ENCODE data around the gene RARG. TPM values are rescaled to one million over a fixed set of nuclear protein-coding genes. Genes with fewer than 3 reads are reported as not detected.

Gene RARG
- polyA plus RNA-seq, 1 donor (not counting 4 experiments of a cell fraction or from before 2014, with no cell fraction given), result 26.4 TPM

DNA sequence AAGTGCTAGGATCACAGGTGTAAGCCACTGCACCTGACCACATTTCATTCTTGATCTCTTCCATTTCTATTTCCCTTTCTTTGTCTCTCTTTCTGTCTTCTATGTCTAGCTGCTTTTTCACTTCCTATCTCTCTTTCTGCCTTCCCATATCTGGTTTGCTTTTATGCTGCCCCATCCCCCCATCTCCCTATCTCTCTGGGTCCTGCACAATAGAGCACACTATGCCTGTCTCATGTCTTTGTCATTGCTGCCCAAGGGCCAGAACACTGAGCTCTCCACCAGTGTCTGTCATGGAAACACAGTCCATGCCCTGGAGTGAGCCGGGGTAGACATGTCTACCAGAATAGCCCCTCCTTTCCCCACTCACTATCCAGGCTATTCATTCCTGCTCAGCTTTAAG, 12.3 kb upstream of the RARG start:
- dilution Hi-C loops (cut with MboI; ENCODE audit: extremely low pct_ligation_motif_present, low sequenced_read_pairs), result no loop called here

DNA sequence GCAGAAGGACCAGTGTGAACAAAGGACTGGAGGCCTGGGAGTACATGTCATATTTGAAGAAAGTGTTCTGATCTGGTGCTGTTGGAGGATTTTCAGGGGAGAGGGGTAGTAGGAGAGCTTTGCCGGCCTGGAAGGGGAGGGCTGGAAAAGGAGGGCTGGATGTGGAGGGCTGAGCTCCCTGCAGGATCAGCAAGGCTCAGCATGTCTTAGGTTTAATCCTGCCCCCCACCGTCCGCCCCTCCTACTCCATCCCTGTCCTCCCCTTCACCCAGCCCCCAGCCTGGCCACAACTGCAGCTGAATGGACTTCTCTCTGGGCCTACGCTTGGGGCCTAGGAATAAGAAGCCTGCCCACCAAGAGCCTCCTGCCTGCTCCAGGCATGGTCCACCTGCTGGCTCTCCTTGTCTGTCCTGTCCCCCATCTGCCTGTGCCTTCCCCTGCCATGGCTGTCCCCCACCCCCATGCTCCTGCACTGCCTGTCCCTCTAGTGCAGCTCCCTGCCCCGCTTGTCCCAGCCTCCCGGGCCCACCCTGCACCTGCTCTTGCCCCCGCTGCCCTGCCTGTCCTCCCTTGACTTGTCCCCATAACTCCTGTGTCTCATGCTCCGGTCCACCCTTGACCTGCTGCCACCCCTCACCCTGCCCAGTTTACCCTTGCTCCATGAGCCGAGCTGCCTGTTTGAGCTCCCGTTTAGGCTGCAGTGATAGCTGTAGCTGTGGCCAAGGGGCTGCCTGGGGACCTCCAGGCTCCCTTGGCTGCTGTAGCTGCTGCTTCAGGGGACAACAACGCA, 9.8 kb upstream of the RARG start:
- Histone ChIP-seq H2AFZ (ENCODE audit: control insufficient read depth, low read length) (no peak overlapping the region), H3K4me3 (ENCODE audit: control insufficient read depth in 2 of 3, extremely low read depth in 1 of 3, insufficient read depth in 2 of 3, low read depth in 1 of 3, low read length in 3 of 3) (no peak overlapping the region), H4K20me1 (ENCODE audit: control insufficient read depth, extremely low read depth, insufficient read depth, low read length) (no peaks in the 10 kb centered on the region), H3K4me1 (ENCODE audit: control insufficient read depth, extremely low read depth, insufficient read depth, low read length) (peaks cover under 1% of the 10 kb centered on the region), H3K9ac (ENCODE audit: control insufficient read depth, extremely low read depth, insufficient read depth, low read length) (no peak overlapping the region), H3K4me2 (ENCODE audit: control insufficient read depth, extremely low read depth, insufficient read depth, low read depth, low read length) (no peak overlapping the region), H3K27me3 (ENCODE audit: control insufficient read depth, extremely low read depth, insufficient read depth, low read length) (peaks cover 10% of the 10 kb centered on the region), H3K9me3 (ENCODE audit: control insufficient read depth, low read depth, low read length) (no peaks in the 10 kb centered on the region), H3K36me3 (ENCODE audit: control insufficient read depth in 2 of 2, extremely low read depth in 1 of 2, insufficient read depth in 2 of 2, low read length in 2 of 2) (no peaks in the 10 kb centered on the region), H3K79me2 (ENCODE audit: control insufficient read depth, insufficient read depth, low read length) (no peaks in the 10 kb centered on the region), H3K9me1 (ENCODE audit: control insufficient read depth, extremely low read depth, insufficient read depth, low read length) (no peaks in the 10 kb centered on the region), H3K27ac (ENCODE audit: control insufficient read depth, insufficient read depth, low read length) (no peak overlapping the region)
- DNase-seq (ENCODE audit: low read depth, low spot score), result no peak
- dilution Hi-C loops (cut with MboI; ENCODE audit: extremely low pct_ligation_motif_present, low sequenced_read_pairs), result no loop called here
- no peak for FAIRE-seq
- no peak for TF ChIP-seq EZH2 (IDR thresholded peaks at IDR 0.05; ENCODE audit: low read length)
- TF ChIP-seq, protein P1, sequence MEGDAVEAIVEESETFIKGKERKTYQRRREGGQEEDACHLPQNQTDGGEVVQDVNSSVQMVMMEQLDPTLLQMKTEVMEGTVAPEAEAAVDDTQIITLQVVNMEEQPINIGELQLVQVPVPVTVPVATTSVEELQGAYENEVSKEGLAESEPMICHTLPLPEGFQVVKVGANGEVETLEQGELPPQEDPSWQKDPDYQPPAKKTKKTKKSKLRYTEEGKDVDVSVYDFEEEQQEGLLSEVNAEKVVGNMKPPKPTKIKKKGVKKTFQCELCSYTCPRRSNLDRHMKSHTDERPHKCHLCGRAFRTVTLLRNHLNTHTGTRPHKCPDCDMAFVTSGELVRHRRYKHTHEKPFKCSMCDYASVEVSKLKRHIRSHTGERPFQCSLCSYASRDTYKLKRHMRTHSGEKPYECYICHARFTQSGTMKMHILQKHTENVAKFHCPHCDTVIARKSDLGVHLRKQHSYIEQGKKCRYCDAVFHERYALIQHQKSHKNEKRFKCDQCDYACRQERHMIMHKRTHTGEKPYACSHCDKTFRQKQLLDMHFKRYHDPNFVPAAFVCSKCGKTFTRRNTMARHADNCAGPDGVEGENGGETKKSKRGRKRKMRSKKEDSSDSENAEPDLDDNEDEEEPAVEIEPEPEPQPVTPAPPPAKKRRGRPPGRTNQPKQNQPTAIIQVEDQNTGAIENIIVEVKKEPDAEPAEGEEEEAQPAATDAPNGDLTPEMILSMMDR (optimal IDR thresholded peaks at IDR 0.05 in 1 of 3, IDR thresholded peaks at IDR 0.05 in 1 of 3, conservative IDR thresholded peaks at IDR 0.05 in 1 of 3; ENCODE audit: extremely low read depth in 1 of 3, insufficient read depth in 2 of 3, low read length in 3 of 3), result no peak

More for the DNA sequence above, 12.3 kb upstream of the RARG start:
- Histone ChIP-seq H3K9ac (ENCODE audit: control insufficient read depth, extremely low read depth, insufficient read depth, low read length) (no peak overlapping the region), H4K20me1 (ENCODE audit: control insufficient read depth, extremely low read depth, insufficient read depth, low read length) (no peaks in the 10 kb centered on the region), H3K27me3 (ENCODE audit: control insufficient read depth, extremely low read depth, insufficient read depth, low read length) (peaks cover 10% of the 10 kb centered on the region), H3K27ac (ENCODE audit: control insufficient read depth, insufficient read depth, low read length) (no peak overlapping the region), H3K36me3 (ENCODE audit: control insufficient read depth in 2 of 2, extremely low read depth in 1 of 2, insufficient read depth in 2 of 2, low read length in 2 of 2) (no peaks in the 10 kb centered on the region), H3K4me3 (ENCODE audit: control insufficient read depth in 2 of 3, extremely low read depth in 1 of 3, insufficient read depth in 2 of 3, low read depth in 1 of 3, low read length in 3 of 3) (no peak overlapping the region), H3K79me2 (ENCODE audit: control insufficient read depth, insufficient read depth, low read length) (no peaks in the 10 kb centered on the region), H3K4me1 (ENCODE audit: control insufficient read depth, extremely low read depth, insufficient read depth, low read length) (no peaks in the 10 kb centered on the region), H3K9me3 (ENCODE audit: control insufficient read depth, low read depth, low read length) (no peaks in the 10 kb centered on the region), H2AFZ (ENCODE audit: control insufficient read depth, low read length) (no peak overlapping the region), H3K4me2 (ENCODE audit: control insufficient read depth, extremely low read depth, insufficient read depth, low read depth, low read length) (no peak overlapping the region), H3K9me1 (ENCODE audit: control insufficient read depth, extremely low read depth, insufficient read depth, low read length) (no peaks in the 10 kb centered on the region)
- DNase-seq (ENCODE audit: low read depth, low spot score) (no peak), FAIRE-seq (no peak)
- no peak for TF ChIP-seq EZH2 (IDR thresholded peaks at IDR 0.05; ENCODE audit: low read length)
- TF ChIP-seq, protein P1 (optimal IDR thresholded peaks at IDR 0.05 in 1 of 3, IDR thresholded peaks at IDR 0.05 in 1 of 3, conservative IDR thresholded peaks at IDR 0.05 in 1 of 3; ENCODE audit: extremely low read depth in 1 of 3, insufficient read depth in 2 of 3, low read length in 3 of 3), result no peak
